Keratinocyte (primary cell): ENCODE results near the gene LPAR3. TPM values are rescaled to one million over a fixed set of nuclear protein-coding genes. Genes with fewer than 3 reads are reported as not detected.

Experiments used
- DNase-seq: peaks from one replicate; pipeline ENCODE4 v3.0.0-alpha.2; 2011; ENCODE audit warnings: low read depth, missing footprints, low spot score
- FAIRE-seq: peaks from 2 replicates; lab custom pipeline; 2011; peaks lifted over from hg19 to GRCh38; lab: Jason Lieb, UNC
- H2AFZ ChIP-seq: 2 replicates; pipeline ENCODE4 v1.6.0; 2012; ENCODE audit warnings: low read length, control low read depth, inconsistent platforms; ENCODE audit not compliant: control insufficient read depth
- H3K27ac ChIP-seq: 2 replicates; pipeline ENCODE4 v1.5.1; 2011; ENCODE audit warnings: low read length; ENCODE audit not compliant: control insufficient read depth, insufficient read depth
- H3K27me3 ChIP-seq: 3 replicates; pipeline ENCODE4 v1.6.0; 2011; ENCODE audit warnings: low read length; ENCODE audit not compliant: control insufficient read depth, insufficient read depth; ENCODE audit errors: extremely low read depth
- H3K36me3 ChIP-seq, 2 experiments: 2 replicates in 1 of 2; 3 replicates in 1 of 2; pipeline ENCODE4 v1.5.1; 2011; ENCODE audit warnings: low read length in 2 of 2, mild to moderate bottlenecking in 1 of 2; ENCODE audit not compliant: control insufficient read depth in 2 of 2, insufficient read depth in 2 of 2; ENCODE audit errors: extremely low read depth in 1 of 2
- H3K4me1 ChIP-seq: 3 replicates; pipeline ENCODE4 v1.5.1; 2011; ENCODE audit warnings: low read length; ENCODE audit not compliant: control insufficient read depth, insufficient read depth; ENCODE audit errors: extremely low read depth
- H3K4me2 ChIP-seq: 3 replicates; pipeline ENCODE4 v1.6.0; 2011; ENCODE audit warnings: low read depth, low read length; ENCODE audit not compliant: control insufficient read depth, insufficient read depth; ENCODE audit errors: extremely low read depth
- H3K4me3 ChIP-seq, 3 experiments: fragments of 200-600 bp in 1 of 3; sonication (generic) in 1 of 3; 2 replicates in 2 of 3; 3 replicates in 1 of 3; pipeline ENCODE4 v1.5.1; 2011 to 2016; ENCODE audit warnings: low read length in 3 of 3, mild to moderate bottlenecking in 3 of 3, control low read depth in 2 of 3, inconsistent platforms in 1 of 3, low read depth in 1 of 3, mixed read lengths in 1 of 3, mixed run types in 1 of 3, moderate library complexity in 1 of 3; ENCODE audit not compliant: control insufficient read depth in 2 of 3, insufficient read depth in 2 of 3; ENCODE audit errors: extremely low read depth in 1 of 3
- H3K79me2 ChIP-seq: 2 replicates; pipeline ENCODE4 v1.6.0; 2012; ENCODE audit warnings: low read length; ENCODE audit not compliant: control insufficient read depth, insufficient read depth
- H3K9ac ChIP-seq: 3 replicates; pipeline ENCODE4 v1.6.0; 2011; ENCODE audit warnings: low read length; ENCODE audit not compliant: control insufficient read depth, insufficient read depth; ENCODE audit errors: extremely low read depth
- H3K9me1 ChIP-seq: 3 replicates; pipeline ENCODE4 v1.6.0; 2011; ENCODE audit warnings: low read length; ENCODE audit not compliant: control insufficient read depth, insufficient read depth; ENCODE audit errors: extremely low read depth
- H3K9me3 ChIP-seq: 2 replicates; pipeline ENCODE4 v1.5.1; 2012; ENCODE audit warnings: low read depth, low read length; ENCODE audit not compliant: control insufficient read depth
- H4K20me1 ChIP-seq: 3 replicates; pipeline ENCODE4 v1.6.0; 2011; ENCODE audit warnings: low read length; ENCODE audit not compliant: control insufficient read depth, insufficient read depth; ENCODE audit errors: extremely low read depth
- CTCF ChIP-seq, 3 experiments: IDR thresholded peaks in 1 of 3; conservative IDR thresholded peaks in 1 of 3; optimal IDR thresholded peaks in 1 of 3; 2 replicates in 2 of 3; 3 replicates in 1 of 3; pipeline versions ENCODE3 to v1.5.1; 2011; ENCODE audit warnings: low read length in 3 of 3, mild to moderate bottlenecking in 3 of 3, moderate library complexity in 2 of 3, control low read depth in 1 of 3, inconsistent platforms in 1 of 3; ENCODE audit not compliant: insufficient read depth in 2 of 3; ENCODE audit errors: extremely low read depth in 1 of 3
- EZH2 ChIP-seq: IDR thresholded peaks from one replicate; pipeline ENCODE4 v1.6.1; 2012; ENCODE audit warnings: inconsistent platforms, mild to moderate bottlenecking, low read length, moderate library complexity
- dilution Hi-C: fragments of 300-500 bp; cut with MboI; formaldehyde crosslinking; loops from one replicate; pipeline ENCODE4 v1.7.0; 2020; ENCODE audit warnings: low sequenced_read_pairs; ENCODE audit not compliant: extremely low pct_ligation_motif_present
- polyA plus RNA-seq, 5 experiments: library from polyadenylated mRNA; depleted of rRNA in 3 of 5; stranded (reverse) in 3 of 5; stranded (forward) in 1 of 5; unstranded in 1 of 5; fragments of >200 nt; gene quantifications; 1 replicate in 1 of 5; 2 replicates in 3 of 5; 3 replicates in 1 of 5; pipeline versions ENCODE4 v1.2.1 to v1.2.3, GENCODE V29; 2011 to 2012; ENCODE audit warnings: missing spikeins in 2 of 5, low read depth in 1 of 5, low replicate concordance in 1 of 5

The LPAR3 gene
- polyA plus RNA-seq, 1 donor (not counting 4 experiments of a cell fraction or from before 2014, with no cell fraction given), result 42.1 TPM

GRCh38 chr1:84859866-84860265 is 33.1 kb downstream of the LPAR3 start:
- Histone ChIP-seq H4K20me1 (no peaks in the 10 kb centered on the region), H3K9me1 (no peaks in the 10 kb centered on the region), H3K27me3 (no peaks in the 10 kb centered on the region), H3K9ac (no peak overlapping the region), H3K4me3 (no peak overlapping the region), H3K27ac (no peak overlapping the region), H3K4me2 (no peak overlapping the region), H3K79me2 (peaks cover 9% of the 10 kb centered on the region), H2AFZ (no peak overlapping the region), H3K9me3 (no peaks in the 10 kb centered on the region), H3K36me3 (peaks cover 1 to 8% of the 10 kb centered on the region in 2 experiments), H3K4me1 (peaks cover 17% of the 10 kb centered on the region)
- DNase-seq (no peak), FAIRE-seq (no peak)
- dilution Hi-C loops, result no loop called here
- no peak for TF ChIP-seq EZH2
- TF ChIP-seq CTCF (optimal IDR thresholded peaks at IDR 0.05 in 1 of 3, IDR thresholded peaks at IDR 0.05 in 1 of 3, conservative IDR thresholded peaks at IDR 0.05 in 1 of 3; ENCODE audit: extremely low read depth in 1 of 3, insufficient read depth in 2 of 3, low read length in 3 of 3), result no peak

- dilution Hi-C loops, result no loop called here
- Histone ChIP-seq H3K27me3 (no peaks in the 10 kb centered on the region), H3K79me2 (peaks cover 14% of the 10 kb centered on the region), H3K9me1 (no peaks in the 10 kb centered on the region), H3K27ac (no peak overlapping the region), H3K9me3 (no peaks in the 10 kb centered on the region), H2AFZ (no peak overlapping the region), H4K20me1 (no peaks in the 10 kb centered on the region), H3K4me1 (peaks cover 33% of the 10 kb centered on the region), H3K9ac (no peak overlapping the region), H3K4me2 (no peak overlapping the region), H3K4me3 (no peak overlapping the region), H3K36me3 (peaks cover 0 to 12% of the 10 kb centered on the region in 2 experiments)
- DNase-seq, result no peak
- no peak for FAIRE-seq
- TF ChIP-seq EZH2 (no peak), CTCF (optimal IDR thresholded peaks at IDR 0.05 in 1 of 3, IDR thresholded peaks at IDR 0.05 in 1 of 3, conservative IDR thresholded peaks at IDR 0.05 in 1 of 3; ENCODE audit: extremely low read depth in 1 of 3, insufficient read depth in 2 of 3, low read length in 3 of 3) (no peak)
These were observed 35.1 kb downstream of the LPAR3 start for GRCh38 chr1:84857906-84858305.
